GM18502 (cell line): ENCODE measurements around the gene EPM2AIP1.
A peak's percentile ranks its signal among the peaks of the same experiment; 100 is the strongest.
"Not testable (repeated sequence)": the region's sequence is repeated elsewhere in the genome, so short reads cannot be mapped to it uniquely, and the experiment has no call there.

Experiments
- ATAC-seq: cut with Tn5 transposase; IDR thresholded peaks from one replicate; pipeline ENCODE4 v1.9.1; 2021; ENCODE audit warnings: mild to moderate bottlenecking; ENCODE audit not compliant: unreplicated experiment, poor library complexity

Gene EPM2AIP1

DNA sequence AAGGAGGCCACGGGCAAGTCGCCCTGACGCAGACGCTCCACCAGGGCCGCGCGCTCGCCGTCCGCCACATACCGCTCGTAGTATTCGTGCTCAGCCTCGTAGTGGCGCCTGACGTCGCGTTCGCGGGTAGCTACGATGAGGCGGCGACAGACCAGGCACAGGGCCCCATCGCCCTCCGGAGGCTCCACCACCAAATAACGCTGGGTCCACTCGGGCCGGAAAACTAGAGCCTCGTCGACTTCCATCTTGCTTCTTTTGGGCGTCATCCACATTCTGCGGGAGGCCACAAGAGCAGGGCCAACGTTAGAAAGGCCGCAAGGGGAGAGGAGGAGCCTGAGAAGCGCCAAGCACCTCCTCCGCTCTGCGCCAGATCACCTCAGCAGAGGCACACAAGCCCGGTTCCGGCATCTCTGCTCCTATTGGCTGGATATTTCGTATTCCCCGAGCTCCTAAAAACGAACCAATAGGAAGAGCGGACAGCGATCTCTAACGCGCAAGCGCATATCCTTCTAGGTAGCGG is at the start of gene EPM2AIP1:
TSS of gene EPM2AIP1 (minus strand) at position 326 of the 520 bp plus-strand sequence. CDS start at position 272, 54 bp downstream.
- ATAC-seq, result peak; percentile 86

DNA sequence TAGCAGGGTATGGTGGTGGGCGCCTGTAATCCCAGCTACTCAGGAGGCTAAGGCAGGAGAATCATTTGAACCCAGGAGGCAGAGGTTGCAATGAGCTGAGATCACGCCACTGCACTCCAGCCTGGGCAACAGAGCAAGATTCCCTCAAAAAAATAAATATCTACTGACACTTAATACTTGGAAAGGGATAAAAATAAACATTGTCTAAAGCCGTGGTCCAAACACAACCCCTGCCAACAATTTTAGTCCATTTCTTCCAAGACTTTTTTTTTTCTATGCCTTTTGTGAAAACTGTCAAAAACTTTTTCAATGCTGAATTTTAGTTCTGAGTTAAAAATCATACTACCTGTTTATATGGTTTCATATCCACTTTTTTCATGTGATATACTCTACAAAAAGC is 49.8 kb upstream of the EPM2AIP1 start:
- ATAC-seq, result not testable (repeated sequence)

DNA sequence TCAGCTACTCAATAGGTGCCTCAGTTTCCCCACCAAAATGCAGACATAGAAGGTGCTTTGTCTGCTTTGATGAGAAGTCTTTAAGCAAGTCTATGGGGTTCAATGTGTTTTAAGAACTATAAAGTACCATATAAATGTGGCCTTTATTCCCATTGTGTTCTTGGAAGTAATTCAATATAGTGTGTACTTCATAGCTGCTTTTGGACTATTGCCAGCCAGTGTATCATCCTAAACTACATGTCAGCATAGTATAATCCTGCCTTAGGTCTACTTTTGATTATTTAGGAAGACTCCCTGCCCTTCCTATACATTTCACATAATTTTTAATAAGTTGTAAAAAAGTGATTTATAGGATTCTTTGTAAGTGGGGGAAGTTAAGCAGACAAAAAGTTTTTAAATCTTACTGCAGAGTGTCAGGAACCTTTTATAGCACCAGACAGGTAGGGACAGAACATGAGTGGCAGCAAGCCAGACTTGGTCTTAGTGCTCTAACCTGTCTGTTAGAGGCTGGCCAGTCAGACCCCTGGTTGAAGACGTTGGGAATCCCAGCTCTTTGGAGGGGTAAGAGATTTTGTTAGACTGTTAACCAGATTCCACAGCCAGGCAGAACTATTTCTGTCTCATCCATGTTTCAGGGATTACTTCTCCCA is 48.7 kb upstream of the EPM2AIP1 start:
- ATAC-seq, result no peak

DNA sequence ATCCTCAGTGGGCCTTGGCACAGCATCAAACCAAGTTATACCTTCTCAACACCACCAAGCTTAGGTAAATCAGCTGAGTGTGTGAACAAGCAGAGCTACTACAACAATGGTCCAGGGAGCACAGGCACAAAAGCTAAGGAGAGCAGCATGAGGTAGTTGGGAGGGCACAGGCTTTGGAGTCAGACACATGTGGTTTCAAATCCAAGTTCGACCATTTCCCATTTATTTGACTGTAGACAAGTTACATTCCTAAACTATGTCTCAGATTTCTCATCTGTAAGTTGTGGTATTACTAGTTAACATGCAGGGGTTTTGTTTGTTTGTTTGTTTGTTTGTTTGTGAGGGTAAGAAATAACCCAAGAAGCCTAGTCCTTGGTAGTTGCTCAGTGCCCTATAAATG is 47.3 kb upstream of the EPM2AIP1 start:
- ATAC-seq, result no peak

DNA sequence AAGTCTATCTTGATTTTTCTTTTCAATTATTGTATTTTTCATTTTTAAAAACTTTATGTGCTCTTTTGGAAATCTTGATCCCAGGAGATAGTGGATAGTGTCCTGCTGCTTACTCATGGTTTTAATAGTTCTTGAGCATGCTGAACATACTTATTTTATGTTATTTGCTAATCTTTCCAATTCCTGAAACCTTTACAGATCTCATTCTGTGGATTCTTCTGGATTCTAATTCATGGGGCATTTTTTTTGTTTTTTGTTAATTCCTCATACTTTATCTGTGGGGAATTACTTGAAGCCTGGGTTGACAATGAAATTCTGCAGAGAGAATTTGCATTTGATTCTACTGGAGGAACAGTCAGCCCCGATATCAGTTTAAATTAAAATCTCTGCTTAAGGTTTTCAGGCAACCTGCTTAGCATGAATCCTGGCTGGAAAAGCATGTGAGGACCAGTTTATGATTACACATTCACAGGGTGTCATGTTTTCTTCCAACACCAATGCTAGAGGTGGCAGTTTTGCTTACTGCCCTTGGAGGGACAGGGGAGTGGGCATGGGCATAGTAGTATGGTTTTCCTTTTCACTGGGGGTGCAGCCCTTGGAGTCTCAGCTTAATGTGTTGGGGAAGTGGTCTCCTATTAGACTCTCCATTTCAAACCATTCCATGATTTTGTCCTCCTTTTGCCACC is 46.4 kb upstream of the EPM2AIP1 start:
- no peak for ATAC-seq

DNA sequence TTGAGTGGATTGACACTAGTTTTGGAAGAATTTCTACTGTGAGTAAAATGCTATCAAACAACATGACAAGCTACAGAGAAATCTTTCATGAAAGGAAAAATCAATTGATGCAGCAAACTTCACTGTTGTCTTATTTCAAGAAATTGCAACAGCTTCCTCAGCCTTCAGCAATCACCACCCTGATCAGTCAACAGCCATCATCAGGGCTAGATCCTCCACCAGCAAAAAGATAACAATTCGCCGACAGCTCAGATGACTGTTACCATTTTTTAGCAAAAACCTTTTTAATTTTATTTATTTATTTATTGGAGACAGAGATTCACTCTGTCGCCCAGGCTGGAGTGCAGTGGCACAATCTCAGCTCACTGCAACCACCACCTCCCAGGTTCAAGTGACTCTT is 44.4 kb upstream of the EPM2AIP1 start:
- no peak for ATAC-seq

DNA sequence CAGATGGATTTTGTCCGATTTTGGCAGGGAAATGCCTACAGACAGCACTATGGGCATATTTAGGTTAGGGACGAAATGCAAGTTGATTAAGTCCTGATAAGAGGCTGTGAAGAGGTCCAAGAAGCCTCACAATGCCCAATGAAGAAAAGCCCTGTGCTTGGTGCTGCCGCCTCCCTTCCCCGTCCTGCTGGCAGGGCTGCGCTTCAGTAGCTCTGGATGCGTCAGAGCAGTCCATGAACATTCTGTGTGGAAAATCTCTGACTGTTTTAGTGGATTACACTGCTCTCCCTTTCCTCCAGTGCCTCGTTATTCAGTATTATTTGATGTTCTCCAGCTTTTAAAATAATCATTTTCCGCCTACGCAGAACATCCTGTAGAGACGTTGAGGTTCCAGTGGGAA is 40.0 kb upstream of the EPM2AIP1 start:
- ATAC-seq, result no peak

DNA sequence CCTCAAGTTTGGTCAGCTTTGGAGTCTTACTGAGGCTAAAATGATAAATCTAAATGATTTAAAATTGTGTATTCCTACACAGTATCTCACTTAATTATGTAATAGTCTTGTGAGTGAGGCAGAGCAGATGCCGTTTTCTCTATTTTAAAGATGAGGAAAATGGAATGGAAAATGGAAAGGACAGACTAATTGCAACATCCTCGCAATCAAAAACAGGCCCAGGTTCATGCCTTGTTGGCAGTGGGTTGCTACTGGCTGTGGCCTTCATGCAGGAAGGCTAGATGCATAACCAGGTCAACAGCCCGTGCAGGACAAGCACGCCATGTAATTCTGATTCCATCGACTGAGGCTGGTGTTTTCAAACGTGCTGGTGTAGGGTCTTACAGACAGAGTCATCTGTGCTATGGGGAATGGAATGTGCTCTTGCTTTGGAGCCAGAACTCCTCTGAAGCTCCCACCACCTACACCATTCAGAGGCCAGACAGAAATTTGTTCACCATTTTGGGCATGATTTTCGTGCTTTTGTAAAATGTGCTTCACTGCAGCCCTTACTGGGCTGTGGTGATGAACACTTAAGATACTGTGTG is 38.3 kb upstream of the EPM2AIP1 start:
- ATAC-seq, result no peak

DNA sequence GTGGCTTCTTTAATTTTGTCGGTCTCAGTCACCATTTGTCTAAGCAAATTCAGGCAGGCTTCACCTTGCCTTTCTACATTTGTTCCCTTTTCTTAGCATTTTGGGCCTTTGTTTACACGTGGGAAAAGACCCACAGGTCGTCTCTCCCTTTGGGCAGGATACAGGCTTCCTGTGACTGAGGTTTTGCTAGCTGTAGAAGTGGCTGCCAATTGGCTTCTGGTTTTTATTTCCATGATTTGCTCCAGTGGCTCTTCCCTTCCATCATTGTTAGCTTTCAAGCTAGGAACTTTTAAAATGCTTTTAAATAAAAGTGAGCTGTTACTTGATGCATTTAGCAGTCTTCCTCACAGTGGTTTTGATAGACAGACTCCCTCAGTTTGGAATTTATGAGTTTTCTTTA is 37.7 kb upstream of the EPM2AIP1 start:
- ATAC-seq, result no peak

DNA sequence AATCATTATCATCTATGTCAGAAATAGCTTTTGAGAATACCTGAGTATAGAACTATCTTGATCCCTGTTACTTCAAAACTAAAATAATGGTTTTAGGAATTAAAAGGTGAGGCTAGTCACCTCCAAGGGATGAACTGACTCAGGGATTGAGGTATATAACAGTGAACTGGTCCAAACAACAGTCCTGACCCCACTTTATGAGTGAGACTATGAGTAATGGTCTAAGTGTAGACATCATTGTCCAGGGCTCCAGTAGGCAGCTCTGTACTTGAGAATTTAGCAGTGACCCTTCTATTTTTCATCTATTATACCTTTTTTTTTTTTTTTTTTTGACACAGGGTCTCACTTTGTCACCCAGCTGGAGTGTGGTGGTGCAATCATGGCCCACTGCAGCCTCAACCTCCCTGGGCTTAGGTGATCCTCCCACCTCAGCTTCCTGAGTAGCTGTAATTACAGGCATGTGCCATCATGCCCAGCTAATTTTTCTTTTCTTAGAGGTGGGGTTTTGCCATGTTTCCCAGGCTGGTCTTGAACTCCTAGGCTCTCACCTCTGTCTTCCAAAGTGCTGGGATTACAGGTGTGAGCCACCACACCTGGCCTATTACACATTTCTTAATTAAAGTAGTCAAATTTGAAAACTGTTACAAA is 36.7 kb upstream of the EPM2AIP1 start:
- no peak for ATAC-seq

DNA sequence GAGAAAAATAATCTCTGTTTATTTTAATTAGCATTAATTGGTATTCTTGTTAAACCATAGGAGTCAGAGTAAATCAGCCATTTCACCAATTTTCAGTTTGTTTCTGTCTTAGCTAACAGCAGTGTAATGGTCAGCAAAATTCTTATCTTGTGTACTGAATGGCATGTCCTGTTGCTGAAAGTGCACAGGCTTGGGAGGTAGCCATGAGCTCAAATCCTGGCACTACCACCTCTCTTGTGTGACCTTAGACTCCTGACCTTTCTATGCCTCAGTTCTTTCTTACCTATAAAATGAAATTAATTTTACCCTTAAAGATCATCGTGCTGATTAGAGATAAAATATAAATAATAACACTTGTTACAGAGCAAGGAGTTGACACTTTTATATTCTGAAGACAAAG is 36.2 kb upstream of the EPM2AIP1 start:
- no peak for ATAC-seq

DNA sequence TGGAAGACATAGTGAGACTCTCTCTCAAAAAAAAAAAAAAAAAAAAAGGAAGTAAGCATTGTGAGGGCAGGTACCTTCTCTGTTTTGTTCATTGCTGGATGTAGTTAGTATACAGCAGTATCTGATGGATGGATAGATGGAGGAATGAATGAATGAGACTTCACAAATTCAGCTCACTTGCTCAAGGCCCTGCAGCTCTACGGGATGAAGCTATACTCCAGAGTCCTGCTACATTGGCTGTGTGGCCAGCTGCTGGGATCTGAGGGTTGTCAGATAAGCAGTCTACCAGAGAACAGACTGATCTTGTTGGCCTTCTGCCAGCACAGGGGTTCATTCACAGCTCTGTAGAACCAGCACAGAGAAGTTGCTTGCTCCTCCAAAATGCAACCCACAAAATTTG is 35.4 kb upstream of the EPM2AIP1 start:
- ATAC-seq, result no peak

DNA sequence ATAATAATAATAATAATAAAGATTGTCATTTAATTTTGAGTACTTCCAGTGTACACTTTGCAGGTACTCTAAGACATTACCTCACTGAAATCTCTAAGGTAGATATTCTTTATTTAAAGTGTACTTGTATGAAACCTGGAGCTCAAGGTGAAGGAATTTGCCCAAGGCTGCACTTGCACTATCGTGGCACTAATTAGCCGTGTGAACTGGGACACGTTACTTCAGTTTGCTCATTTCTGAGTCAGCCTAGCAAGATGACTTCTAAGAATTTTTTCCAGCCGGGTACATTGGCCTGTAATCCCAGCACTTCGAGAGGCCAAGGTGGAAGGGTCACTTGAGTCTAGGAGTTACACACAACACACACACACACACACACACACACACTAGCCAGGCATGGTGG is 33.9 kb upstream of the EPM2AIP1 start:
- no peak for ATAC-seq

DNA sequence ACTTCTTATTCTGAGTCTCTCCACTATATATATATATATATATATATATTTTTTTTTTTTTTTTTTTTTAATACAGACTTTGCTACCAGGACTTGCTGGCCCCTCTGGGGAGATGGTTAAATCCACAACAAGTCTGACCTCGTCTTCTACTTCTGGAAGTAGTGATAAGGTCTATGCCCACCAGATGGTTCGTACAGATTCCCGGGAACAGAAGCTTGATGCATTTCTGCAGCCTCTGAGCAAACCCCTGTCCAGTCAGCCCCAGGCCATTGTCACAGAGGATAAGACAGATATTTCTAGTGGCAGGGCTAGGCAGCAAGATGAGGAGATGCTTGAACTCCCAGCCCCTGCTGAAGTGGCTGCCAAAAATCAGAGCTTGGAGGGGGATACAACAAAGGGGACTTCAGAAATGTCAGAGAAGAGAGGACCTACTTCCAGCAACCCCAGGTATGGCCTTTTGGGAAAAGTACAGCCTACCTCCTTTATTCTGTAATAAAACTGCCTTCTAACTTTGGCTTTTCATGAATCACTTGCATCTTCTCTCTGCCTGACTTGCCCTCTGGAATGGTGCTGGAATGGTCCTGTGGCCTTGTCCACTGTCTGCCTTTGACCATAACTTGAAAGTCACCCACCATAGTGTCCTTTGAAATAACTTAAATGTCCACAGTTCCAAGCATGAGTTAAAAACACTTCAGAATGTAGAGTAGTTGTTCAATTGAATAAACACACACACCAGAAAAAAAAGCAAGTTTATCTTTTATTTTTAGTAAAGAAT is 32.8 kb upstream of the EPM2AIP1 start:
- ATAC-seq, result no peak

DNA sequence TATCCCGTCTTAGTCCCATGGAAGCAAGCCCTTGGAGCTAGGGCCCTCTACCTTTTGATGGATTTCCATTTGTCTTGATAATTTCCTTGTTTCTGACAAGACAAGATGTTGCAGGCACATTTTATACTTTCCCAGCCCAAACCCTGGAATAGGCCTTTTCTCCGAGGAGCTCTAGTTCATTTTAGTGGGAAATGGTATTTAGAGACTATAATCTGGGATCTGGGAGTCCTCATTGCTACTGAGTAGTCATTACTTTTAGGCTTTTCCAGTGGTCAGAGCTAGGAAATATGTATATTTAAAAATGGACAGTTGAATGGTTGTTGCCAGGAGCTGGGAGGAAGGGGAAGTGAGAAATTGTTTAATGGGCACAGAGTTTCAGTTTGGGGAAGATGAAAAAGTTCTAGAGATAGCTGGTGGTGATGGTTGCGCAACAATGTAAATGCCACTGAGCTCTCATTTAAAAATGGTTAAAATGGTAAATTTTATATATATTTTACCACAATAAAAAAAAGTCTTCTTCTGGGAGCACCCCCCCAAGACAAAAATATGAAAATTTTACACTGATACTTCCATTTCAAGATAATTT is 32.0 kb upstream of the EPM2AIP1 start:
- peak; percentile 56 for ATAC-seq

DNA sequence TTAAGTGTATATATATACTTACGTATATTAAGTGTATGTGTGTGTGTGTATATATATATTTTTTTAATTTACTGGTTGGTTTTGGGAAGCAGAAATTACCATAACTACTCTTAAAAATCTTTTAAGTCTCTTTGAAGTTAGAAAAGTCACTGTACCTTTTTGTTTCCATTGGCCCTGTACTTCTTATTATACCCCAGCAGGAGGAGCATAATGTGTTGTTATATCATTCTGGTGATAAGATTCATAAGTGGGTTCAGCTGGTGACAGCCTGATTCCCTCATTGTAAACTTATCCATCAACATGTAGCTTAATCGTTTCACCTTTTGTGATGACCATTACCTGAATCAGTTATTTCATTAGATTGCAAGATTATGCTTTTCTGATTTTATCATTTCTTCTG is 31.2 kb upstream of the EPM2AIP1 start:
- no peak for ATAC-seq

DNA sequence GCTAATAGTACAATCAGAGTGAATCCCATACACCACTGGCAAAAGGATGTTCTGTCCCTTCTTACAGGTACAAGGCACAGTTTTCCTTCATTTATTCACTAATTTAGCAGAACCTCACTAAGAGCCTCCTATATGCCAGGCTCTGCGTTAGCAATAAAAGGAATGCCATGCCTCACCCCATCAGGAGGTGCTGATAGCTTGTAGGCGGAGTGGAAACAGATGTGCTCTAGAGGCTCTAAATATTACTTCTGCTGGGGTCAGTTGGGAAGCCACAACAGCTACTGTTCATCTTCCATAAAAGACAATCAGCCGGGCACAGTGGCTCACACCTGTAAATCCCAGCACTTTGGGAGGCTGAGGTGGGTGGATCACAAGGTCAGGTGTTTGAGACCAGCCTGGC is 24.8 kb upstream of the EPM2AIP1 start:
- no peak for ATAC-seq

DNA sequence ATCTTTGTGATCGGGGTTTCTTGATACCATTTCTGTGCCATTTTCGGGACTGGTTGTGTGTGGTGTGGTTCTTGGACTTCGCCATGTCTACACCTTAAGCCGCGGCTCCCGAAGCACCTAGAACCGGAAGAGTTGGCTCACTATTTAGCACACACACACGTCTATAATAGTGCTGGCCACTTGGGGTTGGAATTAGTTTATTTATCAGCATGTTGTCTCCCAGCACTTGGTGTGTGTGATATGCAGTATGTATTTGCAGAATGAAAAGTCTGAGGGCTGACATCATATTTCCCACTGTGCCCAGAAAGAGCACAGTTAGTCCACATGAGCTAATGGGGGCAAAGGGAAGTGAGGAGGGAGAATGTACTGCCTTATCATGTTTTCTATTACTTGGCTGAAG is 24.0 kb upstream of the EPM2AIP1 start:
- ATAC-seq, result no peak

DNA sequence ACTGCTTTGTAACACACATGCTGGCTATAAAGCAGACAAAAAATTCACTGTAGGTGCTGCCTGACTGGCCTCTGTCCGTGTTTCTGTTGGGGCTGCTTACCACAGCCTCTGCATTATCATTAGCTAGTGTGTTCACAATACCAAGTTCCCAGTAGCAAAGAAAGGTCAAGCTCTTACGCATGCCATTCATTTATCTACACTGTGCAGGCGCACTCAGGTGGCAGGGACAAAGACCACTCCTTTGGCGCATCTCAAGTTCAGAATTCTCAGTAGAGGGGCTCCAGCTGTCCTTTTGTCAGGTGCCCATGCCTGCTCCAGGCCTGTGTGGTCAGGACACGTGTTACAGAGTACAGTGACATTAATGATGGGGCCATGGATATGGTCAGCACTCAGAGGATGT is 22.7 kb upstream of the EPM2AIP1 start:
- no peak for ATAC-seq

DNA sequence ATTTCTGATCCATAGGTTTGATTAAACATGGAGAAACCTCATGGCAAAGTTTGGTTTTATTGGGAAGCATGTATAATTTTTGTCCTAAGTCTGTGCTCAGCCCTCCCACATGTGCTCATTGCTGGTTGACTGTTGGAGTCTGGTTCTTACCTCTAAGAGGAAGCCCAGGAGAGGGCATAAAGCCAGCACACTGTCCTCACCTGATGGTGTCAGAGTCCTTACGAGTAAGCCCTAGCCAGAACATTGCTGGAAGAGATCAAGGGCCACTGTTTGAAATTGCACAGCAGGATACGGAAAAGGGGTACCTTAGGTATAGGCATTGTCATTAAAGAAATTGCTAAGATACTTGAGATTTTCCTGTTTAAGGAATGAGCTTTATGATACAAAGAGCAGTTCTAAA is 21.7 kb upstream of the EPM2AIP1 start:
- no peak for ATAC-seq
